AML-193 (cell line): ENCODE measurements around the gene ESRP2.

ENCODE experiments used
- DNase-seq, 2 experiments: peaks; one replicate each; lab custom pipeline; 2025; lab: John Stamatoyannopoulos, UW

Gene ESRP2

DNA sequence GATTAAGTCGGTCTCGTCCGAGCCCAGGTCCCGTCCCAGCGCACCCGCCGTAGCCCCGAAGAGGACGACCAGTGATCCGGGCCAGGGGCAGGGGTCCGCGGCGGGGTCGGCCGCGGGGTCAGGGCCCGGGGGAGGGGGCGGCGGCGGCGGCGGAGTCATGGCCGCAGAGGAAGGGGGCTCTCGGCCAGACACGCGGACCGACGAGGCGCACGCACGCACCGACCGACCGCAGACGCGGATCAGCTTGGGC, at the start of gene ESRP2:
Gene ESRP2 (minus strand): TSS at position 241 of the 250 bp plus-strand sequence. CDS start 82 bp downstream, at position 159.
- DNase-seq, result no peak

DNA sequence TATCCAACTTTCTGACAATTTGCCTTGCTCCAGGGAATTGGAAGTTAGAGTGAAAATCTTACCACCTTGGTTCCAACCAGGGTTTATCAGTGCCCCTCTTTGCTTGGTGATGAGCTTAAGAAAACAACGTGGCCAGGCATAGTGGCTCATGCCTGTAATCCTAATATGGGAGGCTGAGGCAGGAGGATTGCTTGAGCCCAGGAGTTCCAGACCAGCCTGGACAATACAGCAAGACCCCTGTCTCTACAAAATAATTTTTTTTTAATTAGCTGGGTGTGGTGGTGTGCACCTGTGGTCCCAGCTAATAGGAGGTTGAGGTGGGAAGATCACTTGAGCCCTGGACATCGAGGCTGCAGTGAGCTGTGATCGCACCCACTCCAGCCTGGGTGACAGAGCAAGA, 49.8 kb upstream of the ESRP2 start:
- DNase-seq, result no peak

DNA sequence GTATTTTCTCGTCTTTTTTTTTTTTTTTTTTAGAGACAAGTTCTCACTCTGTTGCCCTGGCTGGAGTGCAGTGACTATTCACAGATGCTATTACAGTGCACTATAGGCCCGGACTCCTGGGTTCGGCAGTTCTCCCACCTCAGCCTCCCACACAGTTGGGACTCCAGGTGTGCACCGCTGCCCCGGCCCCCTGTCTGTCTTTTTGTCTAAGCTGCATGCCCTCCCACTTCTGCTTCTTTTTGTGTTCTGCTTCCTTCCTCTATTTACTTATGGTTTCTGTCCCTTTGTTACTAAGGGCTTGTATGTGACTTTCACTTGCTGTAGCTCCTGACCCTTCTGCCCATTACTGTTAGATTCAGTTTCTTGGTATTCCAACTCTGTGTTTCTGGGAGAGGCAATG, 48.9 kb upstream of the ESRP2 start:
- DNase-seq, result peak; percentile 71 to 73

DNA sequence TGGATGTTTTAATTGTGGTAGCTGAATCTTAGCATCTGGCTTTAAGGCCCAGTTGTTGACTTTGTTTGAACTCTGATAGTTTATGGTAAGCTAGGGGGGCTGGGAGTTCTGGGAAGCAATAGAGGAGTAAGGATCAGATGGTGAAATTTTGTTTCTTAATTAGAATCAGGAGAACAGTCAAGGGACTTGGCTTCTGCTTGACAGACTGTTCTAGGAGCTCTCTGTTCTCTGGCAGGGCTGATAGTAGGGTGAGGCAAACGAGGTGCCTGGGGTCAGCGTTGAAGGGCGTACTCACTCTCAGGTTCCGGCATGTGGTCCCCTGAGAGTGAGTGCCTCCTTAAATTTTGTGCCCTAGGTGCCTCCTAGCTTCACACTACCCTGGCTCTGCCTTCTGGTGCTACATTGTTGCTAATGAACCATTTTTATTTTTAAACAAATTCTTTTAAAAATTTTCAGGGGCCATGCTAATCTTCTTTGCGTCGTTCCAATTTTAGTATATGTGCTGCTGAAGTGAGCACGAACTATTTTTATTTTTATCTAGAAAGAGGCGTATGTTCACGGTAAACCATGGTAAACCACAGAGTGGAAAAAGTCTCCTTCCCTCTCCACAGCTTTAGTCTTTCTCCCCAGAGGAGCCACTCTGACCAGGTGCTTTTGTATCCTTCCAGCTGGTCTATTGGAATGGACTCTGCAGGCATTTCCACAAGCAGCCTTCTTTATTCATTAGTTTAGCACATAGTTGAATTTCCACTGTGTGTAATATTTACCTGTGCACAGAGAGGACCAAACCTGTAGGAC, 48.1 kb upstream of the ESRP2 start:
- no peak for DNase-seq

DNA sequence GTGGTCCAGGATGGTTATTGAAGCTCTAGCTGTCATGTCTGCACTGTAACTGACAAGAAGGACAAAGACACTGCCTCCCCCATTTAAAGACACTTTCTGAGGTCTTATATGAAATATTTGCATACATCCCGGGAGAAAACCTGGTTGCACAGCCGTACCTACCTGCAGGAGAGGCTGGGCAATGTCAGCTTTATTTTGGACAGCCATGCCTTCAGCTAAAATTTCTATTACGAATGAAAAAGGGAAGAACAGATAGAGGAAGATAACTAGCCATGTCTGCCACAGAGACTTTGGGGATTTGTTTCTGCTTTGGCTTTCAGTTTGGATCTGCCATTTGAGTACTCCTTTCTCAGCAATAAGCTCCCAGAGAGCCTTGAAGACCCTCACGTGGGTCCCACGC, 47.4 kb upstream of the ESRP2 start:
- no peak for DNase-seq

DNA sequence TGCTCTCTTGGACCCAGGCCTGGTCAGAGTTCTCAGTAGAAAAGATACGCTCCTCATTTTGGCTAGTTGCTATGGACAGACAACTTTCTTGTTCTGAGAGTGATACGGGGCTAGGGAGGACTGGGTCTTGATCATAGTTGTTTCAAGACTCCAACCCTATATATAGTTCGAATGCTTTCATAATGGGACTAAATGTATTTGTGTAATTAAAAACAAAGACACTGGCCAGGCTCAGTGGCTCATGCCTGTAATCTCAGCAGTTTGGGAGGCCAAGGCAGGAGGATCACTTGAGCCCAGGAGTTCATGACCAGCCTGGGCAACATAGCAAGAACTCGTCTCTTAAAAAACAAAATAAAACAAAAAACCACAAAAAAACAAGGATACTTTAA, 46.1 kb upstream of the ESRP2 start:
- no peak for DNase-seq

DNA sequence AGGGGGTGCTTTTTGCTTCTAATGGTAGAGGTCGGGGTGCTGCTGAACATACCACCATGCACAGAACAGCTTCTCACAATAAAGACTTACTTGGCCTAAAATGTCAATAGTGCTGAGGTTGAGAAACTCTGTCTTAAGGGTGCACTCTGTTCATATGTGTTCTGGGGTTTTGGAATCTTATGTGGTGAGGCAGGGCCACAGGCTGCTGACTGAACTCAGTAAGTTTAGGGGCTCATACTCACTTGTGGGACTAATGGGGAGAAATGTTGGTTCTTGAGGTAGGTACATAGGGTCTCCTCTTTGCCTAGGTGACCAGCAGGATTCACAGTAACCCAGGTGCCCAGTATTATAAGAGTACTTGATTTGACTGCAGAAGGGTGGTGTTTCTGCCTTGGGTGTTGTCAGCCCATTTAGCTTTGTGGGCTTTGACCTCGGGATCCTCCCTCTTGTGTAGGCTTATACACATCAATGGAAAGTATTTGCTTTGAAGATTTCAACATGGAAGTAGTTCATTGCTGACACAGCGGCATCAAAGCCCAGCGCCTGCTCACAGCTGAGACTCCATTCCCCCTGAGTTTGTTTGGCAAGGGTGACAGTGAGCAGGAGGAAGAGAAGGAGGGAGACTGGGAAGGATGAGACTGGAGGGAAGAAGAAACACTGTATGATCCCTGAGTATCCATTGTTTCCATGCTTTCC, 45.6 kb upstream of the ESRP2 start:
- DNase-seq, result no peak

DNA sequence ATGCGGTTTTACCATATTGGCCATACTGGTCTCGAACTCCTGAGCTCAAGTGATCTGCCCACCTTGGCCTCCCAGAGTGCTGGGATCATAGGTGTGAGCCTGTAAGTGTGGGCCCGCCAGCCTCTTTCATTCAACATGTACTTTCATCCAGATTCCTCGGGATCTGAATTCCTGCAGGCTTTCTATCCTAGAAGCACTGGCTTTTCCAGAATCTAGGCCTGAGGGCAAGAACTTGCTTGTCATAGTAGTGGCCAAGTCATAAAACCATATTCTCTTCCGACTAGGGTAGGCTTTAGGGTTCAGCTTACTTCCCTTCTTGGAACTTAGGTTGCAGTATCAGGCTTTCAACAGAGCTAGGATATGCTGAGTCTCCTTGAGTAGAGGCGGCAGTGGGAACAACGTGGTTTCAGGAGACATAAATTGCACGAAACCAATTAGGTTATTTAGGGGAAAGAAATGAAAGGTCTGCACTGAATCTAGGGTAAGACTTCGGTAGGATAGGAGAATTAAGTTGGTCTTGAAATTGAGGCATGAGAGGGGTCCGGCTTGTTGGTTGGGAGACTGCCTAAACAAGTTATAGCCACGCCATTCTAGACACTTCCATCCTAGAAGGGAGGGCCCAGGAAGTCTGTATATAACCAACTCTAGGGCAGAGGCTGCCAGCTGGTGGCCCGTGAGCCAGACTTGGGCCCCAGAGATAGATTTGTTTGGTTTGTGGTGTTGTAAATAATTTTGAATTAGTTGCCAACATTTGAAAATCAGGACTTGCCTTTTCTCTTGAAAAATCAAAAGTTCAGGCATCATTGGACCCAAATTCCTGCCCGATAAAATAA, 44.0 kb upstream of the ESRP2 start:
- no peak for DNase-seq

DNA sequence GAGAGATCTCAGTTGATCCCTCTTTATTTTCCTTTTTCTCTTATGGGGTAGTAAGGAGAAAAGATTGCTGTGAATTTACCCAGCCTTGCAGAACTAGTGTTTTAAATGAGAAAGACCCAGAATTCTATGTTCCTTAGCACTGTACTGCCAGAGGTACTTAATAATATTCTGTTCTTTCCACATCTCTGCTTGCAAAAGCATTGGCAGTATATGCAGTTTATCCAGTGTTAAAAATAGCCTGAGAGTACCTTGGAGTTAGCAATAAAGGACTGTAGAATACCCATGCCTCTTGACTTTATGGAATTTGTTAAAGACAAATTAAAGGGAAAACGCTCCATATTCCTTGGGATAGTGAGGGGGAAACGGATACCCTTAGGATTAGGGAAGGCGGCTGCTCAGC, 40.3 kb upstream of the ESRP2 start:
- DNase-seq, result no peak

DNA sequence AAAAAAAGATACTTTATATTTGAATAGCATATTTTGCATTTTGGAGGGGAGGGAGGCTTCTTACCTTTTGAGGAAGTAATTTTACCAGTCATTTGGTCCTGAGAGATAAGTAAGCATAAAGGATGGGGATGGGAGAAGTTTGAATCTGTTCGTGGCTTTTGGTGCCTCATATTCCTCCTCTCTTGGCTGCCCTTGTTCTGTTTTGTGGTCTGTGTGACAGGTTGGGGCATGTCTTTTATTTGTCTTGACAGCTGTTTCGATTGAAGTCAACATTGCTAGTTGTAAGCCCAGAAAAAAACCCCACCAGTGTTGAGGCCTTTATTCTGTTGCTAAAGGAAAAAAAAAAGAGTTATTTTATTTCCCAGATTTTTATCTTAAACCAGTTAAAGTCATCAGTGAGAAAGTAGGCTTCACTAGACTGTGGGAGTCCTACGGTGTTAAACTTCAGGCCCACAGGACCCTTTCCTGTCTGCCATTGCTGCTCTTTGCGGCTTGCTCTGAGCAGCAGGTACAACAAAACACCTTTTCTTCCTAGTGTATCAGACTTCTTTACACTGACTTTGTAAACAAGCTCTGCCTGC, 39.8 kb upstream of the ESRP2 start:
- no peak for DNase-seq

DNA sequence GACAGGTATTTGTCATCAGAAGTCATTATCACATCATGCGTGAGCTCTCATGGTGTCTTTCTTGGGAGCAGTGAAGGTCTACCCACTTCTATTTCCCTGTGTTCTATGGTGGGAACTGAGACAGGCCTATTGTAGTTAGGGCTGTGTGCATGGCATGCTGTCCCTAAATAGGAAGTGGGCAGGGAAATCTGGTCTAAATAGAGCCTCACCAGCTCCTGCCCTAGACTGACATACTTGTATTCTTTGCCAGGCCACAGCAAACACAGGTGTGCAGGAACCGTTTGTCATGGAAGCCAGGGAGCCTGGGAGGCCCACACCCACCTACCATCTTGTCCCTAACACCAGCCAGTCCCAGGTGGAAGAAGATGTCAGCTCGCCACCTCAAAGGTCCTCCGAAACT, 38.5 kb upstream of the ESRP2 start:
- no peak for DNase-seq

DNA sequence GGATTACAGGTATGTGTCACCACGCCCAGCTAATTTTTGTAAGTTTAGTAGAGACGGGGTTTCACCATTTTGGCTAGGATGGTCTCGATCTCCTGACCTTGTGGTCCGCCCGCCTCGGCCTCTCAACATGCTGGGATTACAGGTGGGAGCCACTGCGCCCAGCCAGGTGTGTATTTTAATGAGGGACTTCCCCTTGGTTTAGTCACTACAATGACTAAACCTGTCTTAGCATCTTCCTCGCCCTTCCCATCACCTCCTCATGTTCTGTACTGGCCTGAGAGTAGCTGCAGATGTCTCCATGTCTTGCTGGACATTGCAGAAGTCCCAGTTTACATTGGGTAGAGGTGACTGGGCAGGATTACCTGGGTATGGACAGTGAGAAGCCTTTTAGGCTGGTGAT, 38.0 kb upstream of the ESRP2 start:
- DNase-seq, result no peak

DNA sequence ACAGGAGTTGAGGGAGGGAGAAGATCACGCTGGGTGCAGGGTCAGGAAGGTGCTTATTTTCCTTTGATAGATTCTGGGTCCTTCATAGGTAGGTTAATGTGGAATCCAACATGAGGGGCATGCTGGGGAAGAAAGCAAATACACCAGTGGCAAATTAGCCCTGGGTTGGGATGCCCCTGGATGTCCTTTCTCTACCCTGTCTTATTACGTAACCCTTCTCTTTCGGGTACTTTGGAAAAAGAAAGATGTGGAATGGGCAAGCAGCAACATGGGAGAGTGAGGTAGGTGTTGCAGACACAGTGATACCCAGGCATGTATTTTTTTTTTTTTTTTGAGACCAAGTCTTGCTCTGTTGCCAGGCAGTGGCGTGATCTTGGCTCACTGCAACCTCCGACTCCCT, 37.5 kb upstream of the ESRP2 start:
- no peak for DNase-seq

DNA sequence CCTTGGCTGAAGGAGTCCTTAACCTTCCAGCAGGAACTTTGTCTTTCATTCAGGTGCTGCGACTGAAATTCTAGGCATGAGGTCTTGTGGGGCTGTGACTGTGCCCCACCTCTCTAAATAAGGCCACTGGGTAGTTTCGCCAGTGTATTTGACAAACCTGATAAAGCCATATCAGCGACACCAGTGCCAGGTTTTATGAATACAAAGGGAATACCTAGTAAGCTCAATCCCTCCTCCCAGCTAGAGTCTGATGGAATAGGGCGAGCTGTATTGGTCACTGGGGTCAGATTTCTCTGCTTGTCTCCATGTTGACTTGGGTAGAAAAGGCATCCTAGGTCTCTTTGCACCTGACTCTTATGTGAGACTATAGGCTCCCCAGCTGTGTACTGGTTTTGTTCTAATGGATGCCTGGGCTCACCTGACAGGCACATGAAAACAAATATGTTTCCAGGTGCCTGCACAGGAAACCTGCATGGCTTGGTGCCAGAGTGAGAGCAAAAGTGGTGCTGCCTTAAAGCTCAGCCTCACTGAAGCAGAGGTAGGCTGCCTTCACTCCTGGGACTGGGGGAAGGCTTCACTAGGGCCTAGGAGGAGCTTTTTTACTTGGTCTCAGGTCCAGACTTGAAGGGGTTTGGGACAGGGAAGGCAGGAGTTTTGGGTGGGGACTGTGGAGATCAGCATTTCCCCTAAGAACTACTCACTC, 36.7 kb upstream of the ESRP2 start:
- no peak for DNase-seq

DNA sequence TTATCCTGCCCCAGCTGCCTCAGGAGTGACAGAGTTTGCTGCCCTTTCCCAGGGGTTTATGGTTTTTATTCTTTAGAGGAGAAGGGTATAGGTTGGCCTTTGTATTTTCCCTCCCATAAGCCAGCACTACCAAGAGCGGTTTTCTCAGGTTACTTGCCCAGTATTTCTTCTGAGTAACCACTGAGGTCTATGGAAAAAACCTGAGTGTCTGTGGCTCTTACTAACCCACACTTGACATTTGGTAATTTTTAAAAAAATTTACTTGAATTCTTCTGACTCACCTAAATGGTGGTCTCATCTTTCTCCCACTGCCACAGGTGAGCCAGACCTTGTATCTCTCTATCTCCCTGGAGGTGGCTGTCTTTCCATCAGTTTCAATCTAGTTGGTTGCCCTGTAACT, 34.4 kb upstream of the ESRP2 start:
- DNase-seq, result no peak

DNA sequence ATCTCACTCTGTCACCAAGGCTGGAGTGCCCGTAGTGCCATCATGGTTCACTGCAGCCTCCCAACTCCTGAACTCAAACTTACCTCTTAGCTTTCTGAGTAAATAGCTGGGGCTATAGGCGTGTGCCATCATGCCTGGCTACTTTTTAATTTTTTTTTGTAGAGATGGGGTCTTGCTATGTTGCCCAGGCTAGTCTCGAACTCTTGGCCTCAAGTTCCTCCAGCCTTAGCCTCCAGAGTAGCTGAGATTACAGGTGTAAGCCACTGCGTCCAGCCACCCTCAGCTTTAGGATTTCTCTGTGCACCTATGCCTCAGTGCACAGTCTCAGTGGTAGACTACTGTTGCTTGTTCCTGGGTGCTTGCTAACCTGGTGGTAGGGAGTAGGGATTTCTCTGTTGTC, 33.9 kb upstream of the ESRP2 start:
- no peak for DNase-seq

DNA sequence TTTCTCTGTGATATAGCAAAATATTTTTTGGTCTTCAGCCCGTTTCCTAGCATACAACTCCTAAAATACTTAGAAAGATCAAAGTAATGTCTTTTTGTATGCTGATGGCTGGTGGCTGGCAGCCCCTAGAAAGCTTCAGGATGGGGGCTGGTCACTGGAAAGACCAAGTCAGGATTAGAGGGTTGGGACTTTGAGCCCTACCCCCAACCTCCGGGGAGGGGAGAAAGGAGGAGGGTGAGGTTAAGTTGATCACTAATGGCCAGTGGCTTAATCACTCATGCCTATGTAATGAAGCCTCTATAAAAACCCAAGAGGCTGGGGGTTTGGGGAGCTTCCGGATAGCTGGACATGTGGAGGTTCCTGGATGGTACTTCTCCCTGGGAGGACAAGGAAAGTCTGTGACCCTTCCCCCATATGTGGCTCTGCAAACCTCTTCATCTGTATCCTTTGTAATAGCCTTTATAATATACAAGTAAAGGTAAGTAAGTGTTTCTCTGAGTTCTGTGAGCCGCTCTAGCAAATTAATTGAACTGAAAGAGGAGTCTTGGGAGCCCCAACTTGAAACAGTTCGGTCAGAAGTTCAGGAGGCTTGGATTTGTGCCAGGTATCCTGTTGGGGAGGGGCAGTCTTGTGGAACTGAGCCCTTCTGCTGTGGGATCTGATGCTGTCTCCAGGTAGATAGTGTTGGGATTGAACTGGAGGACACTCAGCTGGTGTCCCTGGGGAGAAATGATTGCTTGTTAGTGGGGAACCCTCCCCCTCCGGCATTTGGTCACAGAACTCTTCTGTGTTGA, 31.9 kb upstream of the ESRP2 start:
- no peak for DNase-seq

DNA sequence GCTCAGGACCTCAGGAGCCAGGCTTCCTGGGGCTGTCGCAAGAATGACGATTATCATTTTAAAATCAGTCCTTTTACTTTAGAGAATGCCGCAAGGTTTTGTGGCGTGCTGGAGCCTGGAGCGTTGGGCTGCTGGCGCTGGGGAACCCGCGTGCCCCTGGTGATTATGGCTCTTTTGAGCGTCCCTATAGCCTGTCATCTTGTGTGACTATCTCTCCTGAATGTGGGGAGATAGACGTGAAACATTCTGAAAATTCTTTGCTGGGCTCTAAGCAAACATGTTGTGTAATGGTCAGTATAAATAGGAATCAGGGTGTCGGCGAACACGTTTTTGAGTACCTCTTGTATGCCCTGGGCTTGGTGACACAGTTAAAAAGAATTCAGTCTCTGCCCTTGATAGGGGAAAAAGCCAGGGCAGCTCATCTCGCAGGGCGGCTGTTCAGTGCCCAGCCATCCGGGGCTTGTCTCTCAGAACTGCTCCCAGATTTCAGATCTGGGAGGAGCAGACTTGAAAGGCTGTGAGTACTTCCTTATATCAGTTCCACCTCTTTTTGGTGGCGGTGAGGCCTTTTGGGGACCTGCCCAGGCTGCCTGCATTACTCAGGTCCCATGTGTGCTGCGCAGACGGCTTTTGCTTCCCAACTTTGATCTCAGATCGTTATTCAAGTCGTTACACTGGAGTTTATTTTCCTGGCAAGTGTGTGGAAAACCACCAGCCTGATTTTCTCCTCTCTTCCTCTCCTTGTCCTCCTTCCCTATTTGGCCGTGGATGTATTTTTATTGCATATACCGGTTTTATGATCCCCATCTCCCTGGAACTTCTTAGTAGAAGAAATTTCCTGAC, 29.4 kb upstream of the ESRP2 start:
- peak; percentile 67 to 69 for DNase-seq

DNA sequence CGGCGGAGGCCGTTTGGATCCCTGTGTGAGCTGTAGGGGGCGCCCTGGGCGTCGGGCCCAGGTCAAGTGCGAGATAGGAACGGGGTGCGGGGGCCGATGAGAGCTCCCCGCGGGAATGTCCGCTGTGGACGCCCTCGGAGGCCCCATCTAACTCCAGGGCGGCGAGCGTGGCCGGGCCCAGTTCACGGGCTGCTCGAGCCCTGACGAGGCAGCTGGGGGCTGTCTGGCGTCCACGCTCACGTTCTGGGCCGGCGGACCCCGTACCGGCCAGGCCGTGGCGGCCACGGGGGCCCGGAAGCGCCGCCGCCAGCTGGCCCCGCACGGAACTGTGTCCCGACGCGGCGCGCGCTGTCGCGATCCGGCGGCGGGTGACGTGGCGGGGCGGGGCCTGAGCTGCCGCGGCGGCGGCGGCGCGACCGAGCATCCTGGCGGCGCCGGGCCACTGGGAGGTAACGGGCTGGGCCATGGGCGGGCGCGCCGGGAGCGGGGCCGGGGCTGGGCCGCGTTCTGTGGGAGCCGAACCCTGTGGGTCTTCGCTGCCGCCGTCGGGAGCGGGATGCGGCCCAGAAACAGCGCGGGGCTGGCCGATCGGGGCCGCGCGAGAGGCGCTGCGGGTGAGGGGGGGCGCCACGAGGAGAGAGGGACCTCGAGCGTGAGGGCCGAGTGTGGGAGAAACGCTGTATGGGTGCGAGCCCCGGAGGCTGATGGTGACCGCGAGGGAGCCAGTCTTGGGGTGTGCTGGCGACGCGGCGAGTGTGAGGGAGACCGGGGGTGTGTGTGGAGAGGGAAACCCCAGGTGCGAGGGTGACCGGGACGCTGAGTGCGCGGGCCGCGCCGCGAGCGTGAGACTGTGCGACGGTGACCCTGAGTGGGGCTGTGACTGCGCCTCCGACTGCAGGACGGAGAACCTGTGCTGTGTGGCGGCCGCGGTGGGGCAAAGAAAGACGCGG, 28.5 kb upstream of the ESRP2 start, which contains the start of gene SLC7A6:
Gene SLC7A6 (plus strand): TSS at position 399 of the 950 bp plus-strand sequence. CDS start 10,201 bp downstream, outside the sequence.
- DNase-seq, result peak; percentile 72 to 84
